Esophagus (tissue), 2 donors: ENCODE measurements around the gene MAPK11. TPM values are rescaled to one million over a fixed set of nuclear protein-coding genes. Genes with fewer than 3 reads are reported as not detected.

ENCODE experiments used
- H3K27ac ChIP-seq, 2 donors: one replicate each; pipeline ENCODE4 v1.5.1; 2013; ENCODE audit warnings: low read depth in 2 of 2, mild to moderate bottlenecking in 2 of 2, inconsistent platforms in 1 of 2, low read length in 1 of 2, moderate library complexity in 1 of 2
- H3K27me3 ChIP-seq, 2 donors: one replicate each; pipeline ENCODE4 v1.6.1; 2013; ENCODE audit warnings: low read length in 2 of 2, control low read depth in 1 of 2, mild to moderate bottlenecking in 1 of 2; ENCODE audit not compliant: insufficient read depth in 2 of 2, control insufficient read depth in 1 of 2
- H3K36me3 ChIP-seq, 2 donors: one replicate each; pipeline ENCODE4 v1.6.1; 2013; ENCODE audit warnings: low read length in 1 of 2; ENCODE audit not compliant: control insufficient read depth in 2 of 2, insufficient read depth in 2 of 2
- H3K4me1 ChIP-seq, 2 donors: one replicate each; pipeline ENCODE4 v1.6.1; 2013; ENCODE audit warnings: low read length in 1 of 2; ENCODE audit not compliant: control insufficient read depth in 2 of 2, insufficient read depth in 2 of 2
- H3K4me3 ChIP-seq, 2 donors: one replicate each; pipeline ENCODE4 v1.5.1; 2013; ENCODE audit warnings: low read length in 2 of 2, mild to moderate bottlenecking in 2 of 2, low read depth in 1 of 2, moderate library complexity in 1 of 2
- H3K9me3 ChIP-seq, 2 donors: one replicate each; pipeline ENCODE4 v1.6.1; 2013; ENCODE audit warnings: mild to moderate bottlenecking in 2 of 2, low read depth in 1 of 2, low read length in 1 of 2, moderate library complexity in 1 of 2; ENCODE audit not compliant: control insufficient read depth in 2 of 2, insufficient read depth in 1 of 2
- WGBS, 2 donors: extraction: QIAGEN DNeasy Blood & Tissue Kit; methylation state at CpG; one replicate each; pipeline ENCODE4 v1.1.7; 2013; 5-methylcytosine and 5-hydroxymethylcytosine counted together
- polyA plus RNA-seq, 2 donors: library from polyadenylated mRNA; stranded (reverse); fragments of 200-250 nt; gene quantifications; one replicate each; pipeline ENCODE4 v1.2.3, GENCODE V29; 2013
- donor health status: healthy with polysubstance abuse.
- donor health status: Bipolar disorder and iron deficiency.

The MAPK11 gene
- polyA plus RNA-seq, 2 donors, result 5.4 to 6.1 TPM

DNA sequence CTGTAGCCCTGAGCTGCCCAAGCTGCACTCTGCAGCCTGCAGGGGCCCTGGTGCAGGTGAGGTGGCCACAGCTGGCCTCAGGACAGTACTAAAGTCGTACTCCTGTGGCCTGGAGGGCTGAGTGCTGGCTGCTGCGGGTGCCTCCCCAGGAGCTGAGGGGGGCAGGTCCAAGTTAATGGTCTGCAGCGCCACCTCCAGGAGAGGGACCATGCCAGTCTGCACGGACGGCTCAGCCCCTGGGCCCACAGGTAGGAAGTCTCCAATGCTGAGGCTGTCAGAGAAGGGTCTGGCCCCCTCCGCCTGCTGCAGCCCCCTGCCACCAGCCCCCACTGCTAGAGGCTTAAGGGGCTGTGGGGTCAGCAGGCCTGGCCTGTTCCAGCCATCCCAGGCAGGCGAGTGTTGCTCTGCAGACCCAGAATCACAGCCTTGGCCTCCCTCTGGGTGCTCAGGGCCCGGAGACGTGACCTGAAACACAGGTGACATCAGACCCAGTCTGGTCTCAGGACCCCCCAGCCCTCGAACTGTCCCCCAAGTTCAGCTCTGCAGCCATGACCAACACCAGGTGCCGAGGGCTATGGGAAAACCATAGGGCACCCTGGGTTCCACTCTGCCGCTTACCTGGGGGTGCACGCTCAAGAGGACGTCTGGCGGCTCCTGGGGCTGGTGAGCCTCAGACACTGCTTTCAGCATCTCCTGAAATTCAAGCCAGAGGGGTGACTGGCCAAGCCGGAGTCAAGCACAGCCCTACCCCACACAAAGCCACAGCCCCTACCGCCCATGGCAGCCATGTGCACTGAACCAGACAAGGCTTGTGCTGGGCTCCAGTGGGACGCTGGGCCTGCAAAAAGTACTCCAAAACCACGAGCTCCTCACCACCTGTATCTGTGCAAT is 48.5 kb downstream of the MAPK11 start:
- no peaks in the 10 kb centered on the region for H3K27me3 ChIP-seq
- peaks cover 4 to 5% of the 10 kb centered on the region in 2 donors for H3K4me1 ChIP-seq
- 91 to 92% methylated on average over 19 of the region's 19 CpGs for WGBS, 2 donors
- H3K4me3 ChIP-seq, result no peak overlapping the region
- no peak overlapping the region for H3K27ac ChIP-seq
- H3K36me3 ChIP-seq, result peaks cover 23 to 89% of the 10 kb centered on the region in 2 donors
- H3K9me3 ChIP-seq, result no peaks in the 10 kb centered on the region

DNA sequence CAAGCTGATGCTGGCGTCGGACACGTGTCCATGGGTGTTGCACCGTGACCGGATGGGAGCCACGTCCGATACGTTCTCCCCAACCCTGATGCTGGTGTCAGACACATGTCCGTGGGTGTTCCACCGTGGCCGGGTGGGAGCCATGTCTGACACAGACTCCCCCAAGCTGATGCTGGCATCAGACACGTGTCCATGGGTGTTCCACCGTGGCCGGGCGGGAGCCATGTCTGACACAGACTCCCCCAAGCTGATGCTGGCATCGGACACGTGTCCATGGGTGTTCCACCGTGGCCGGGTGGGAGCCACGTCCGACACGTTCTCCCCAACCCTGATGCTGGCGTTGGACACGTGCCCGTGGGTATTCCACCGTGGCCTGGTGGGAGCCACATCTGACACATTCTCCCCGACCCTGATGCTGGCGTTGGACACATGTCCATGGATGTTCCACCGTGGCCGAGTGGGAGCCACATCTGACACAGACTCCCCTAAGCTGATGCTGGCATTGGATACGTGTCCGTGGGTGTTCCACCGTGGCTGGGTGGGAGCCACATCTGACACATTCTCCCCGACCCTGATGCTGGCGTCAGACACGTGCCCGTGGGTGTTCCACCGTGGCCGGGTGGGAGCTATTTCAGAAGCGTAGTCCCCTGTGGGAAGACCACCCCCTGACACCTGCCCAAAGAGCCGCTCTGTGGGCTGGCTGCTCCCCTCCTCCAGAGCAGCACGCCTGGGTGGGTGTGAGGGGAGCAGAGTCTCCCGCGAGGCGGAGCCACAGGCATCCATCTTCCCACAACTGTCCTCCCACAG is 49.4 kb downstream of the MAPK11 start:
- peaks cover 4 to 7% of the 10 kb centered on the region in 2 donors for H3K4me1 ChIP-seq
- H3K4me3 ChIP-seq, result no peak overlapping the region
- peaks cover 23 to 91% of the 10 kb centered on the region in 2 donors for H3K36me3 ChIP-seq
- WGBS, 2 donors, result 95 to 96% methylated on average over 45 of the region's 45 CpGs
- H3K27me3 ChIP-seq, result no peaks in the 10 kb centered on the region
- H3K9me3 ChIP-seq, result no peaks in the 10 kb centered on the region
- no peak overlapping the region for H3K27ac ChIP-seq

DNA sequence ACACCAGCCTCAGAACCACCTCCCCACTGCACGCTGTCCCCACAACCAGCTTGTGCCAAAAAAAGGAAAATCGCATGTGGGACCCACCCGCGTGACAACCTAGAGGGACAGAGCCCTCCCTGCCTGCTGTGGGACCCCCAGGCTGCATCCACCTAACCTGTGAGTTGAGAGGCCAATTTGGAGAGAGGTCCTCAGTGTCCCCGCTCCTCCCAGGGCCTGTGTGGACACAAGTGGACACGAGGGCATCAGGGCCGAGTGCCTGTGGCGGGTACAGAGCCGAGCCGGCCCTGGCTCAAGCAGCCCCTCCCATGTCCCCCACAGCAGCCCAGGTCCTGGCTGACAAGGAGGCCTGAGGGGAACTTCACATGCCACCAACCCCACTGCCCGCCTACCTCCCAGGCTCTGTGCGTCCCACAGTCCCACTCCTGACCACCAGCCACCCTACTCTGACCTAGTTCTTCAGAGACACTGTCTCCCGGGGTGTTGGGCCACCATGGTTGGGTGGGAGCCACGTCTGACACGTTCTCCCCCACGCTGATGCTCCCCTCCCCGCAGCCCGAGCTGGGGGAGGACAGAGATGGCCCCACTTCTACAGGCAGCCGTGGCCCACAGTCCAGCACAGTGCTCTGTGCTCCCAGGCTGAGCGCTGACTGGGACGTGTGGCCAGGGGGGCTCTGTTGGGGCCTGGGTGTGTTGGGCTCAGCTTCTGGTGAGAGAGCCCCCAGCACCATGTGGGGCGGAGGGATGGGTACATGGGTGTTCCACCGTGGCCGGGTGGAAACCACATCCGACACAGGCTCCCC is 50.2 kb downstream of the MAPK11 start:
- WGBS, 2 donors, result 84 to 86% methylated on average over 25 of the region's 25 CpGs

DNA sequence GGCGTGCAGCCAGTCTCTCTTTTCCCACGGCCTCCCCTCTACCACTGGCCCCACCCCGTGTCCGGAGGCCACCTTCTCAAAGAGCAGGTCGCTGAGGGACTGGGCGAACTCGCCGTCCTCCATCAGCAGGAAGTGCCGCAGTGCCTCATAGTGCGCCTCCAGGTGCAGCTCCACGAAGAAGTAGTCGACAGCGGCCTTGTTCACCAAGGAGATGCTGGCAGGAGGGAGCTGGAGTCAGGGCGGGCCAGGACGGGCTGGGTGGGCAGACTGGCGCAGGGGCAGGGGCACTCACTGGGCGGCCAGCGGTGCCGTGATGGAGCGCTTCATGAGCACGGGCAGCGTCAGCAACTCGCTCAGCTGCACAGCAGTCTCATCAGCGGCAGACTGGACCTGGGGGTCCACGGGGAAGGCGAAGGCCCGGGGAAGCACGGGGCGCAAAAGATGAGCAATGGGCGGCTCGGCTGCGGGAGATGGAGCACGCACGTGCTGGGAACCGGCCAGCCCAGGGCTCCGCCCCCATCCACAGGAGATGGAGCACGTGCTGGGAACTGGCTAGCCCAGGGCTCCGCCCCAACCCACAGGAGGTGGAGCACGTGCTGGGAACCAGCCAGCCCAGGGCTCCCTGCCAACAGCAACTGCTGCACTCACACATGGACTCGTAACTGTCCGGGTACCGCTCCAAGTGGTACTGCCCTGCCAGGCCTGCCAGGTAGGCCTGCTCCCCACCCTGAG is 51.0 kb downstream of the MAPK11 start:
- Histone ChIP-seq H3K4me1 (peaks cover 4 to 9% of the 10 kb centered on the region in 2 donors), H3K36me3 (peaks cover 19 to 88% of the 10 kb centered on the region in 2 donors), H3K4me3 (no peak overlapping the region), H3K9me3 (no peaks in the 10 kb centered on the region), H3K27me3 (no peaks in the 10 kb centered on the region), H3K27ac (no peak overlapping the region)
- WGBS, 2 donors, result 71 to 73% methylated on average over 41 to 42 of the region's 42 CpGs

More for the DNA sequence above, 50.2 kb downstream of the MAPK11 start:
- H3K36me3 ChIP-seq, result peaks cover 23 to 90% of the 10 kb centered on the region in 2 donors
- H3K27me3 ChIP-seq, result no peaks in the 10 kb centered on the region
- H3K4me3 ChIP-seq, result no peak overlapping the region
- peak overlapping the region in 1 of 2 donors; percentile 19 for H3K27ac ChIP-seq
- no peaks in the 10 kb centered on the region for H3K9me3 ChIP-seq
- H3K4me1 ChIP-seq, result peaks cover 4 to 9% of the 10 kb centered on the region in 2 donors

DNA sequence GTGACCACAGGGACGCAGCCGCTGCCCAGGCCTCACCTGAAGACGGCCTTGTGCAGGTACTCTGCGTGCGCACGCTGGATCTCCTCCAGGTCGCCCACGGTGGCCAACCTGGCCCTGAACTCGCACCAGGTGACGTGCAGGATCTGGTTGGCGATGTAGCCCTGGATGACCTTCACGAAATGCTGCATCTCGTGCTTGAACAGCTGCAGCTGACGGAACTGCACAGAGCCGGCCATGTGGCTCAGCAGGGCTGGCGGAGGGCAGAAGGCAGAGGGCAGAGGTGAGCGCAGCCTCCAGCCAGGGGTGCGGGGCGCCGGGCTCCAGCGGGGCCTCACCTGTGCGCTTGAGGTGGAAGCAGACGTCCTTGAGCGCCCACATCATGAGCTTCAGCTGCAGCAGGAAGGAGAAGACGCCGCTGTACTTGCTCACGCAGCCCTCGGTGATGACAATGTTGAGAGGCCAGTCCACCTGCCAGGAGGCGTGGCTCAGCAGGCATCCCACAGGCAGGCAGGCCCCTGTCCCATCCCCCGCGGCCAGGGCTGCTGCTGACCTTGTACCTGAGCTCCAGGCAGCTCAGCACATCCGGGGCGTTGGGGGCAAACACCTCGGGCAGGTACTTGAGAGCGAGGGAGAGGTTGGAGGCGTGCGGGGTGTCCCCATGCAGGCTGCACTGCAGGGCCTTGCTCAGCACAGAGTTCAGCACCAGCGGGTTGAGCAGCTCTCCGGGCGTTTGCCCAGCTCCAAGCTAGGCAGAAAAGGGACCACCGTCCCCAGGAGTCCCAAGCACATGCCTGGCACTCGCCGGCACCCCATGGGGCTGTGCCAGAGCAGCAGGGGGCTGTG is 51.8 kb downstream of the MAPK11 start:
- no peak overlapping the region for H3K4me3 ChIP-seq
- no peaks in the 10 kb centered on the region for H3K27me3 ChIP-seq
- peaks cover 4 to 9% of the 10 kb centered on the region in 2 donors for H3K4me1 ChIP-seq
- no peak overlapping the region for H3K27ac ChIP-seq
- H3K9me3 ChIP-seq, result no peaks in the 10 kb centered on the region
- H3K36me3 ChIP-seq, result peaks cover 14 to 83% of the 10 kb centered on the region in 2 donors
- WGBS, 2 donors, result 81 to 84% methylated on average over 42 to 43 of the region's 43 CpGs

DNA sequence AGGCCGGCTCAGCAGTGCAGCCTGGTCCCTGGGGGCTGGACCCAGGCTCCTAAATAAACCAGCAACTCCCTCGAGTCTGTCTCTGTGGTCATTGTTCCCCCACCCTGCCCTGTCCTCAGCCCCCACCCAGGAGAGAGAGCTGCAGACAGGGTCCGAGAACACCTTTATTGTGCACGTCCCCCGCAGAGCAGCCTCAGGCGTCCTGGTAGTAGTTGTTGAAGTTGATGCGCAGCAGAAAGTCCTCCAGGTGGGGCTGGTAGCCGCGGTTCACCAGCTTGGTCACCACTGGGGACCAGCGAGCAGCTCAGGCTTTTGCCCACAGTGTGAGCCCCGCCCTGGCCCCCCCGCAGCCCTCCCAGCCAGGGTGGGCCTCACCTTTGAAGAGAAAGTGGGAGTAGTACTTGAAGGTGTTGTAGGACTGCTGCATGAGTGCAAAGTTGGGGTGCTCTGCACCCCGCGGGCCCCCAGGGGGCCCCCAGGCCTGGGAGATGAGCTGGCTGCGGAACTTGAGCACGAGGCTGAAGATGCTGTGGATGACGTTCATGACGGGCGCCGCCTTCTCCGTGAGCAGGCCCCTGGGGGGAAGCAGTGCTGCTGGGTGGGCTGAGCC is 52.5 kb downstream of the MAPK11 start:
- H3K36me3 ChIP-seq, result peaks cover 14 to 78% of the 10 kb centered on the region in 2 donors

DNA sequence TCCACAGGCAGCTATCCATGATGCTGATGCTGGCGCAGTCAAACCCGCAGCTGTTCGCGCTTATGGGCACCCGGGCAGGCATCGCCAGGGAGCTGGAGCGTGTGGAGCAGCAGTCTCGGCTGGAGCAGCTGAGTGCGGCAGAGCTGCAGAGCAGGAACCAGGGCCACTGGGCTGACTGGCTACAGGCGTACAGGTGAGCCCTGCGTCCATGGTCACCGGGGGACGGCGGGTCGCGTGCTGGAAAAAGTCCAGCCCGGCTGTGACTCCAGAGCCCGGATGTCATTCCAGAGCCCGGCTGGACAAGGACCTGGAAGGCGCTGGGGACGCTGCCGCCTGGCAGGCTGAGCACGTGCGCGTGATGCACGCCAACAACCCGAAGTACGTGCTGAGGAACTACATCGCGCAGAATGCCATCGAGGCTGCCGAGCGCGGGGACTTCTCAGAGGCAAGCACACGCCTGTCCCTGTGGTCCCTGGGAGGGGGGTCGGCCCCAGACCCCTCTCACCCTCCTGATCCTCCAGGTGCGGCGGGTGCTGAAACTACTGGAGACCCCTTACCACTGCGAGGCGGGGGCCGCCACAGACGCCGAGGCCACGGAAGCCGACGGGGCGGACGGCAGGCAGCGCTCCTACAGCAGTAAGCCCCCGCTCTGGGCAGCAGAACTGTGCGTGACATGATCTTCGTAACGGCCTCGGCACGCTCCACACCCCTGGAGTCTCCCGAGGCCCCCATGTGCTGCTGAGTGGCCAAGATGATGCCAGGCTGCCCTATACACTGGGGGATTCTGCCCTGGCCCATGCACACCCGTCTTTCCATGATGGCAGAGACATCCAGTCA is 53.3 kb downstream of the MAPK11 start:
- H3K36me3 ChIP-seq, result peaks cover 14 to 75% of the 10 kb centered on the region in 2 donors
- H3K9me3 ChIP-seq, result no peaks in the 10 kb centered on the region
- H3K4me3 ChIP-seq, result no peak overlapping the region
- H3K27me3 ChIP-seq, result no peaks in the 10 kb centered on the region
- peaks cover 4 to 9% of the 10 kb centered on the region in 2 donors for H3K4me1 ChIP-seq
- 93 to 94% methylated on average over 53 to 57 of the region's 57 CpGs for WGBS, 2 donors
- H3K27ac ChIP-seq, result no peak overlapping the region

More for the DNA sequence above, 52.5 kb downstream of the MAPK11 start:
- Histone ChIP-seq H3K27ac (no peak overlapping the region), H3K4me1 (peaks cover 4 to 9% of the 10 kb centered on the region in 2 donors), H3K4me3 (no peak overlapping the region), H3K9me3 (no peaks in the 10 kb centered on the region), H3K27me3 (no peaks in the 10 kb centered on the region)
- 83 to 88% methylated on average over 21 of the region's 21 CpGs for WGBS, 2 donors
